ENCODE data around the gene ACSBG1.

DNA sequence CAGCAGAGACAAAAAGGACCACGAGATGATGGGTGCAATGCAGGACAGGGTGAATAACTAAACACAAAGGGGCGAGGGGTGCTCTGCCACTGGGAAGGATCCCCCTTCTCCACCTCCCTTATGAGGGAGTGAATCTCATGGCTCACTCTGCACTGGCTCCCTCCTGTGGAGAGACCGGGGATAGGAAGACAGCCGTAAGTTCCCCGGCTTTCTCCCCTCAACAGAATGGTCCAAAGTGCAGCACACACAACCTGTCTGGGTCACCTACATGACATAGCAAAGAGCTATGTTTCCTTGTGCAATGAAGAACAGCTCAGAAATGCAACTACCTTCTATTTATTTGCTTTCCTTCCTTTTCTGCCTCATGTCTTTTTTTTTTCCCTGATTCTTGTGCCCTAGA is 7.8 kb upstream of the ACSBG1 start:
- TF ChIP-seq EZH2 (IDR thresholded peaks at IDR 0.05; ENCODE audit: low read depth, low read length, severe bottlenecking): no peak
- no peak for TF ChIP-seq RFX5 (IDR thresholded peaks at IDR 0.05; ENCODE audit: borderline replicate concordance, low read depth, low read length)

Measured in H1 (cell line).